ENCODE measurements around the gene RCC2. TPM values are rescaled to one million over a fixed set of nuclear protein-coding genes. Genes with fewer than 3 reads are reported as not detected.
A peak's percentile ranks its signal among the peaks of the same experiment; 100 is the strongest.

Gene RCC2
- total RNA-seq, 1 experiment from 2014 or later = 473 TPM

- WGBS (ENCODE audit: extremely low coverage, insufficient read length, low lambda C conversion rate) = no CpG with 5 or more reads among the region's 10 CpGs
- Histone ChIP-seq H2BK12ac (ENCODE audit: insufficient read length, low read depth, low read length) (no peak overlapping the region), H3K56ac (ENCODE audit: insufficient read length, low read depth, low read length) (no peak overlapping the region), H3K23me2 (ENCODE audit: insufficient read length, low read depth, low read length, poor library complexity, severe bottlenecking) (peaks cover 19% of the 10 kb centered on the region), H3K4me1 (ENCODE audit: insufficient read depth, low read length) (peaks cover 11% of the 10 kb centered on the region; the same call in 1 of the 2 replicates), H3T11ph (ENCODE audit: low read length) (no peak overlapping the region), H3K23ac (ENCODE audit: insufficient read length, low read depth, low read length) (no peak overlapping the region), H2BK15ac (ENCODE audit: low read depth, low read length) (no peak overlapping the region), H4K8ac (replicated peaks; ENCODE audit: insufficient read length, low read depth, low read length) (no peak overlapping the region), H3K14ac (ENCODE audit: insufficient read depth, low read length) (no peak overlapping the region), H3K27ac (ENCODE audit: insufficient read length, low read depth, low read length) (no peak overlapping the region), H3K18ac (ENCODE audit: insufficient read length, low read depth, low read length) (no peak overlapping the region), H3K79me2 (ENCODE audit: insufficient read depth, low read length) (peaks cover 13% of the 10 kb centered on the region), H4K20me1 (ENCODE audit: control insufficient read depth, insufficient read depth, insufficient read length) (no peaks in the 10 kb centered on the region), H4K5ac (ENCODE audit: insufficient read length, low read depth, low read length) (no peak overlapping the region), H2BK120ac (ENCODE audit: low read depth, low read length, poor library complexity, severe bottlenecking) (no peak overlapping the region), H2BK5ac (ENCODE audit: insufficient read length, low read length) (no peak overlapping the region), H4K91ac (ENCODE audit: insufficient read length, low read depth, low read length) (no peak overlapping the region), H3K27me3 (ENCODE audit: insufficient read depth, low read length) (peaks cover 3% of the 10 kb centered on the region; the same call in 1 of the 2 replicates), H2AFZ (ENCODE audit: low read length) (no peak overlapping the region), H3K79me1 (ENCODE audit: insufficient read depth, low read depth, low read length, poor library complexity, severe bottlenecking) (no peaks in the 10 kb centered on the region), H2AK5ac (ENCODE audit: insufficient read length, low read length) (no peak overlapping the region), H2BK20ac (ENCODE audit: low read depth, low read length, poor library complexity, severe bottlenecking) (no peak overlapping the region), H3K4ac (ENCODE audit: low read depth, low read length) (no peak overlapping the region), H3K9ac (ENCODE audit: extremely low read depth, insufficient read length, low read length) (no peak overlapping the region), H3K9me3 (ENCODE audit: control insufficient read depth, low read depth, low read length) (no peaks in the 10 kb centered on the region), H3K4me2 (ENCODE audit: insufficient read depth, insufficient read length, low read length) (peak overlapping the region; percentile 82)
- H3K27me3 Mint-ChIP-seq (ENCODE audit: low read depth) = peaks cover 16% of the 10 kb centered on the region
- no peak for DNase-seq
- TF ChIP-seq, protein P1, sequence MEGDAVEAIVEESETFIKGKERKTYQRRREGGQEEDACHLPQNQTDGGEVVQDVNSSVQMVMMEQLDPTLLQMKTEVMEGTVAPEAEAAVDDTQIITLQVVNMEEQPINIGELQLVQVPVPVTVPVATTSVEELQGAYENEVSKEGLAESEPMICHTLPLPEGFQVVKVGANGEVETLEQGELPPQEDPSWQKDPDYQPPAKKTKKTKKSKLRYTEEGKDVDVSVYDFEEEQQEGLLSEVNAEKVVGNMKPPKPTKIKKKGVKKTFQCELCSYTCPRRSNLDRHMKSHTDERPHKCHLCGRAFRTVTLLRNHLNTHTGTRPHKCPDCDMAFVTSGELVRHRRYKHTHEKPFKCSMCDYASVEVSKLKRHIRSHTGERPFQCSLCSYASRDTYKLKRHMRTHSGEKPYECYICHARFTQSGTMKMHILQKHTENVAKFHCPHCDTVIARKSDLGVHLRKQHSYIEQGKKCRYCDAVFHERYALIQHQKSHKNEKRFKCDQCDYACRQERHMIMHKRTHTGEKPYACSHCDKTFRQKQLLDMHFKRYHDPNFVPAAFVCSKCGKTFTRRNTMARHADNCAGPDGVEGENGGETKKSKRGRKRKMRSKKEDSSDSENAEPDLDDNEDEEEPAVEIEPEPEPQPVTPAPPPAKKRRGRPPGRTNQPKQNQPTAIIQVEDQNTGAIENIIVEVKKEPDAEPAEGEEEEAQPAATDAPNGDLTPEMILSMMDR (conservative IDR thresholded peaks at IDR 0.05) = peak; percentile 13; the same call in 1 of the 3 replicates
- H3K27ac Mint-ChIP-seq = no peak overlapping the region; a peak in 2 of 7 replicates
- peaks cover 2 to 3% of the 10 kb centered on the region in 2 experiments; a peak in 3 of 5 replicates for H3K9me3 Mint-ChIP-seq
- H3K4me3 Mint-ChIP-seq = peak overlapping the region in 1 of 2 experiments; percentile 87; a peak in 3 of 5 replicates
- peaks cover 8 to 17% (median 14%) of the 10 kb centered on the region in 3 experiments; a peak in 6 of 7 replicates for H3K36me3 Mint-ChIP-seq (ENCODE audit: insufficient read depth in 1 of 3, low read depth in 3 of 3)
- H3K4me1 Mint-ChIP-seq = peaks cover 33 to 36% of the 10 kb centered on the region in 2 experiments
Observed at GRCh38 chr1:17441265-17441992, 2.0 kb upstream of the RCC2 start.
